ENCODE data around the gene PPP2R3A.
"Not testable (repeated sequence)": the region's sequence is repeated elsewhere in the genome, so short reads cannot be mapped to it uniquely, and the experiment has no call there.

PPP2R3A gene, protein sequence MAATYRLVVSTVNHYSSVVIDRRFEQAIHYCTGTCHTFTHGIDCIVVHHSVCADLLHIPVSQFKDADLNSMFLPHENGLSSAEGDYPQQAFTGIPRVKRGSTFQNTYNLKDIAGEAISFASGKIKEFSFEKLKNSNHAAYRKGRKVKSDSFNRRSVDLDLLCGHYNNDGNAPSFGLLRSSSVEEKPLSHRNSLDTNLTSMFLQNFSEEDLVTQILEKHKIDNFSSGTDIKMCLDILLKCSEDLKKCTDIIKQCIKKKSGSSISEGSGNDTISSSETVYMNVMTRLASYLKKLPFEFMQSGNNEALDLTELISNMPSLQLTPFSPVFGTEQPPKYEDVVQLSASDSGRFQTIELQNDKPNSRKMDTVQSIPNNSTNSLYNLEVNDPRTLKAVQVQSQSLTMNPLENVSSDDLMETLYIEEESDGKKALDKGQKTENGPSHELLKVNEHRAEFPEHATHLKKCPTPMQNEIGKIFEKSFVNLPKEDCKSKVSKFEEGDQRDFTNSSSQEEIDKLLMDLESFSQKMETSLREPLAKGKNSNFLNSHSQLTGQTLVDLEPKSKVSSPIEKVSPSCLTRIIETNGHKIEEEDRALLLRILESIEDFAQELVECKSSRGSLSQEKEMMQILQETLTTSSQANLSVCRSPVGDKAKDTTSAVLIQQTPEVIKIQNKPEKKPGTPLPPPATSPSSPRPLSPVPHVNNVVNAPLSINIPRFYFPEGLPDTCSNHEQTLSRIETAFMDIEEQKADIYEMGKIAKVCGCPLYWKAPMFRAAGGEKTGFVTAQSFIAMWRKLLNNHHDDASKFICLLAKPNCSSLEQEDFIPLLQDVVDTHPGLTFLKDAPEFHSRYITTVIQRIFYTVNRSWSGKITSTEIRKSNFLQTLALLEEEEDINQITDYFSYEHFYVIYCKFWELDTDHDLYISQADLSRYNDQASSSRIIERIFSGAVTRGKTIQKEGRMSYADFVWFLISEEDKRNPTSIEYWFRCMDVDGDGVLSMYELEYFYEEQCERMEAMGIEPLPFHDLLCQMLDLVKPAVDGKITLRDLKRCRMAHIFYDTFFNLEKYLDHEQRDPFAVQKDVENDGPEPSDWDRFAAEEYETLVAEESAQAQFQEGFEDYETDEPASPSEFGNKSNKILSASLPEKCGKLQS (N-terminal part only)

GRCh38 chr3:135965506-135966270, at the start of gene PPP2R3A:
Gene PPP2R3A (plus strand): TSS chr3:135965728. CDS start chr3:136001499, 35,771 bp downstream.
- peak; percentile 38 to 70 for DNase-seq

DNA sequence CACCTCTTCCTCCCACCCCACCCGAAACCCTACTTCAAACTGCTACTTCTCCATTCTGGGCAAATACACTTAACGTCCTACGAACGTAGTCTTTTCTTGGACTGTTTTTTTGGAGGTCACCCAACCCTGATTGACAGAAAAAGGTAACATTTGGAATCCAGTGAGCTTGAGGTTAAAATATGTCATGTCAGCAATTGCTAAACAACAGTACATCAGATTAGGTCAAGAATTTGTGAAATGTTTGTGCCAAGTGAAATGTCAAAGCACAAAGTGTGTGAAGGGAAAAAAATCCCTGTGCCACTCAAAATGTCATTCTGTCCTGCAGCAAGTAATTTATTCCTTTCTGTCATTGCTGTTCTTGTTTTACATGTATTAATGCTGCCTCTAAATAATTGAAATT, 49.2 kb upstream of the PPP2R3A start:
- DNase-seq = no peak

DNA sequence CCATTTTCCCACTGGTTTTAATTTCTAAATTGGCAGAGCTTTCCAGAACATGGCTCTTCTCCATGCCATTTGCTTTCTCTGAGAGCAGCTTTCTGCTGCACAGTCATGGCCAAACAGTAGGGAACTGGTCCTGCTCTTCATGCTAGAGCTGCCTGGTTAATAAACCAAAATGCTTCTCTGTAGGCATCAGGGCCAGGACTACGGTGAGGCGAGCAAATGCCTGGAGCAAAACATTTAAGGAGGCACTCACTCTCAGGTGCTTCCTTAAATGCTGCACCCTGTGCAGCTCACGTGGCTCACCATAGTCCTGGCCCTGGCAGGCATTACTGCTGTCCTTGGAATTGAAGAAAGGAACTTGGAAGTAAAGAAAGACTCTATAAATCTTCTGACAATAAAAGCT, 48.5 kb upstream of the PPP2R3A start:
- DNase-seq = no peak

GRCh38 chr3:135917927-135918597, 47.5 kb upstream of the PPP2R3A start:
- no peak for DNase-seq

DNA sequence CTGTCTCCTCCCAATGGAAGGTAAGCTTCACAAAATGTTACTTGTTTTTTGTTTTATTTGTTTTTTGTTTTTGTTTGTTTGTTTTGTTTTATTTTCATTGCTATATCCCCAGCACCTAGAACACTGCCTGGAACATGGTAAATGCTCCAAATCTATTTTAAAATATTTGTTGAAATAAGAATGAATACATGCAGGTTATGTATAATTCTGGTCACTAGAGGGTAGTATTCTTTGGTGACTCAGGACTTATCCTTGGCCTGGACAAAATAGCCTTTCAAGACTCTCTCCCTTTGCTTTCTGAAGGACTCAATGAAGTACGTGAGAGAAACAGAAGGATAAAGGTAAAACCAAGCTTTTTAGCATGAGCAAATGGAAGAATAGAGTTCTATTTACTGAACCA, 46.9 kb upstream of the PPP2R3A start:
- peak in 1 of 2 experiments; percentile 35 for DNase-seq

- no peak for DNase-seq
Measured at GRCh38 chr3:135920275-135920674, 45.3 kb upstream of the PPP2R3A start.

GRCh38 chr3:135922903-135923250, 42.7 kb upstream of the PPP2R3A start:
- DNase-seq = no peak

DNA sequence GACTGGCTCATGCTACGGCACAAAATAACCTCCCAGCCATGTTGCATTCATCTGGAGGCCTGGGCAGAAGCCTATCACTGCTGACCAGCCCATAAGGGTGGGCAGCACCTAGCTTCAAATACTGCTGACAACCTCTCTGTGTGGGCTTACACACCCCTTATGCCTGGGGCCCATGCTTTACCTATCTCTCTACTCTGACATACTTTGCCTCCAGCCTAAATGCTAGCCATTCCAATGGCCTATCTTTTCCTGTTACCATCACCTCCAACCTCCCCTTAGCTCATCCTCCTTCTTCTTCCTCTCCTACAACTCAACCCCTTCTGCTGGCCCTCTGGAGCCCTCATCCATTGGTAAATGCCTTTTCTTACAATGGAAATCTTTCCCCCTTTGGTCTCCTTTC, 41.0 kb upstream of the PPP2R3A start:
- DNase-seq = no peak

- no peak for DNase-seq
Measured at GRCh38 chr3:135926664-135927063, 38.9 kb upstream of the PPP2R3A start.

- DNase-seq = no peak
Measured at GRCh38 chr3:135927155-135927554, 38.4 kb upstream of the PPP2R3A start.

DNA sequence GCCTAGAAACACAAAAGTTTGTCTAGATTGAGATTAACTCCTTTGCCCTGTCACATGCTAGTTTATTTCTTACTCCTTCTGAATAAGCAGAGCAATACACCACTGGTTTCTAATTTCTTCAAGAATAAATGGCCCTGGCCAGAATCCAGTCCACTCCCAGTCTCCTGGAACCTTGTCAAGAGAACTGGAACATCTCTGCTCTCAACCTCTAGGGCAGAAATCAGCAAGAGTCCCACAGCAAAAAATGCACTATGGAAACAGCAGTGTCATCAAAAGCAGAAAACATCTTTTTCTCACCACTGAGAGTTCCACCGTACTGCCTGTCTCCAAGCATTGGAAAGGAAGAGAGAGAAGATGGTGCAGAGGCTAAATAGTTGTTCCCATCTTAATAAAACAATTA, 35.9 kb upstream of the PPP2R3A start:
- DNase-seq = no peak

DNA sequence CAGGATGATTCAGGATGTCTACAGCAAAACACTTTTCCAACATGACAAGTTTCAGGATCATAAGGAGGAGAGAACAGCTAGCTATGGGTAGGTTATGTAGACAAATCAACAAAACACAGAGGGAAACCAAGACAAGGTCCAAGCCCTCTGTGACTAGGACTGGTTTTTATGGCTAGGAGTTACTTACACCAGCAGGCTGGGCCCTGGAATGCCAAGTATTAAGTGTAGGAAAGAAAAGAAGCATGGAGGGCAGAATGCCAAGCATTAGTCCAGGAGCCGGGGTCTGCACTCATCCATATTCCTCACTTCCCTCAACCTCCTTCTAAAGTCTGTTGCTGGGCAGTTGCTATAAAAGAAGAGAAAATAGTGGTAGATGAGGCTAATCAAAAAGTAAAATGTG, 35.3 kb upstream of the PPP2R3A start:
- no peak for DNase-seq

DNA sequence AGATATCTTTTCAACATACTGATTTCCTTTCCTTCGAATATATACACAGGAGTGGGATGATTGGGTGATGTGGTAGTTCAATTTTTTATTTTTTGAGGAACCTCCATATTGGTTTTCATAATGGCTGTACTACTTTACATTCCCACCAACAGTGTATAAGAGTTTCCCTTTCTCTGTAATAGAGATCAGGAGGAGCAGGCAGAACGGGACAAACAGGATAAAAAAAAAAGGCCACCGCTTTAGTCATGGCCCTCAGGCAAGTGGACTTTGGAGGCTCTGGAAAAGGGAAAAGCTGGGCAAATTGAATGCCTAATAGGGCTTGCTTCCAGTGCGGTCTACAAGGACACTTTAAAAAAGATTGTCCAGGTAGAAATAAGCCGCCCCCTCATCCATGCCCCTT, 30.4 kb upstream of the PPP2R3A start:
- not testable (repeated sequence) for DNase-seq

GRCh38 chr3:135937766-135938165, 27.8 kb upstream of the PPP2R3A start:
- not testable (repeated sequence) for DNase-seq

GRCh38 chr3:135944831-135945230, 20.7 kb upstream of the PPP2R3A start:
- DNase-seq = no peak

DNA sequence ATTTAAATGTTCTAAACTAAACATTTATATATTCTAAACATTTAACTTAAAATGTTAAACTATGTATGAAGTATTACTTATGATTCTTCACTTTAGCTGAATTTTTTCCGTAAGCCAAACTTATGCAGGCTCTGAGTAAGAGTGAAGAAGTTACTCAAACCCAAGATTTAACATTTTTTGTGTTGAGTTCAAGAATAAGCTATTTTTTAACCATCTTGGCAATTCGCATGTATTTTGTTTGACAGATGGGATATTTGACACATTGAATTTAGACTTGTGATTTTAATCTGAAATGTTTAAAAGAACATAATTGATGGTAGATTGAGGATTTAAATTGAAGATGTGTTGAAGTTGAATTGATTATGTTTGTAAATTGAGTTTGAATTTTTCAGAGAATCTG, 14.6 kb upstream of the PPP2R3A start:
- no peak for DNase-seq

DNA sequence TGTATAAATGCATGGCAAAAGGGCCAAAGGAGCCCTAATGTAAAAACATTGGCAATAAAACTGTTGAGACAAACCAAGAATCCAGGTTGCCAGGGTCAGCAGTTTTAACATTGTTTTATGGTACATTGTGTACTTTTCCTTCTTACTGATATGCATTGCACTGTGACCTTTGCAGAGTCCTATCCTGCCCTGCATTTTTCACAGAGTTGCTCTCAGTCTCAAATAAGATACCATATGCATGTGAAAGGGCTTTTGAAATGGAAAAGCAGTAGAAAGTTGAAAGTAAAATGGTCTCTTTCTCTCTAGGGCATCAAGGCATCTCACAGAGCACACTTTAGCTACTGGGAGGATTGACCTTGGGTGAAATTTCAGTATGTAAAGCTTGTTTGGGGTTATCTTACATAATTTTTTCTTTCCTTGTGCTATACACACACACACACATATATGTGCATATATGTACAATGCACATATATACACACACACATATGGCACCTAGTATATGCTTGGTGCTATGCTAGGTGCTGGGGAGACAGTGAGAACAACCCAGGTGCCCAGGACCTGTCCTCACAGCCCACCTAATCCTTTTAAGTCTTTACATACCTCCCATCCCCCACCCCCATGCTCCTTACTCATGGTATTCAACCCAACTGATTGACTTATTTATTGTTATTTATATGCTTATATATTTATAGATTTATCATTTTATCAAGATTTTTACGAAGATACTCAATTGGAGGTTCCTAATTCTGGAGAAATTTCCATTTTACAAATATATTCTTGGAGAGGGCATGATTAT, 1.2 kb upstream of the PPP2R3A start:
- no peak for DNase-seq

GRCh38 chr3:135965129-135965505, 411 bp upstream of the PPP2R3A start:
- no peak for DNase-seq

GRCh38 chr3:135966271-135966961, 888 bp downstream of the PPP2R3A start:
- DNase-seq = peak in 1 of 2 experiments; percentile 10

GRCh38 chr3:135966962-135967274, 1.4 kb downstream of the PPP2R3A start:
- no peak for DNase-seq

GRCh38 chr3:135967867-135968266, 2.3 kb downstream of the PPP2R3A start:
- DNase-seq = no peak

Measured in SW 1271 (cell line).